ENCODE results near the gene CRACDL. TPM values are rescaled to one million over a fixed set of nuclear protein-coding genes. Genes with fewer than 3 reads are reported as not detected.

CRACDL gene
- total RNA-seq, 1 experiment from 2014 or later: not detected

- no peak for DNase-seq
- Histone ChIP-seq H3K9me3 (no peaks in the 10 kb centered on the region), H3K27me3 (peaks cover 3% of the 10 kb centered on the region; the same call in 1 of the 2 replicates)
Observed at GRCh38 chr2:98827625-98828368, 108.2 kb downstream of the CRACDL start.

GRCh38 chr2:98826856-98827255, 109.2 kb downstream of the CRACDL start:
- H3K27me3 ChIP-seq: peaks cover 4% of the 10 kb centered on the region; the same call in 1 of the 2 replicates
- H3K9me3 ChIP-seq: no peaks in the 10 kb centered on the region
- no peak for DNase-seq

More at GRCh38 chr2:98827625-98828368, 108.2 kb downstream of the CRACDL start:
- no peak overlapping the region for H3K4me3 ChIP-seq
- no peaks in the 10 kb centered on the region for H3K36me3 ChIP-seq

GRCh38 chr2:98825858-98826257, 110.2 kb downstream of the CRACDL start:
- no peak for DNase-seq
- Histone ChIP-seq H3K4me3 (no peak overlapping the region), H3K36me3 (no peaks in the 10 kb centered on the region), H3K27me3 (peaks cover 4% of the 10 kb centered on the region; the same call in 1 of the 2 replicates), H3K9me3 (no peaks in the 10 kb centered on the region)

More at GRCh38 chr2:98826856-98827255, 109.2 kb downstream of the CRACDL start:
- no peaks in the 10 kb centered on the region for H3K36me3 ChIP-seq
- no peak overlapping the region for H3K4me3 ChIP-seq

- H3K36me3 ChIP-seq: no peaks in the 10 kb centered on the region
- no peak for DNase-seq
- H3K4me3 ChIP-seq: no peak overlapping the region
- no peaks in the 10 kb centered on the region for H3K9me3 ChIP-seq
- H3K27me3 ChIP-seq: peaks cover 4% of the 10 kb centered on the region; the same call in 1 of the 2 replicates
Observed at GRCh38 chr2:98825404-98825803, 110.6 kb downstream of the CRACDL start.

- H3K27me3 ChIP-seq: peaks cover 4% of the 10 kb centered on the region; the same call in 1 of the 2 replicates
- H3K4me3 ChIP-seq: no peak overlapping the region
- no peaks in the 10 kb centered on the region for H3K36me3 ChIP-seq
- no peaks in the 10 kb centered on the region for H3K9me3 ChIP-seq
- DNase-seq: no peak
Observed at GRCh38 chr2:98825020-98825350, 111.0 kb downstream of the CRACDL start.

- H3K27me3 ChIP-seq: peaks cover 4% of the 10 kb centered on the region; the same call in 1 of the 2 replicates
- H3K4me3 ChIP-seq: no peak overlapping the region
- H3K36me3 ChIP-seq: no peaks in the 10 kb centered on the region
- DNase-seq: no peak
- no peaks in the 10 kb centered on the region for H3K9me3 ChIP-seq
Observed at GRCh38 chr2:98824256-98825019, 111.6 kb downstream of the CRACDL start.

GRCh38 chr2:98823196-98824170, 112.5 kb downstream of the CRACDL start:
- Histone ChIP-seq H3K9me3 (no peaks in the 10 kb centered on the region), H3K36me3 (no peaks in the 10 kb centered on the region), H3K4me3 (no peak overlapping the region), H3K27me3 (peaks cover 4% of the 10 kb centered on the region; the same call in 1 of the 2 replicates)
- DNase-seq: no peak

GRCh38 chr2:98822301-98823164, 113.5 kb downstream of the CRACDL start:
- Histone ChIP-seq H3K4me3 (no peak overlapping the region), H3K27me3 (peaks cover 4% of the 10 kb centered on the region; the same call in 1 of the 2 replicates), H3K9me3 (no peaks in the 10 kb centered on the region), H3K36me3 (no peaks in the 10 kb centered on the region)
- DNase-seq: no peak

GRCh38 chr2:98821629-98822135, 114.3 kb downstream of the CRACDL start:
- DNase-seq: no peak
- peaks cover 4% of the 10 kb centered on the region; the same call in 1 of the 2 replicates for H3K27me3 ChIP-seq
- no peak overlapping the region for H3K4me3 ChIP-seq
- no peaks in the 10 kb centered on the region for H3K9me3 ChIP-seq
- no peaks in the 10 kb centered on the region for H3K36me3 ChIP-seq

- peaks cover 4% of the 10 kb centered on the region for H3K27me3 ChIP-seq
- no peak overlapping the region for H3K4me3 ChIP-seq
- no peak for DNase-seq
- no peaks in the 10 kb centered on the region for H3K36me3 ChIP-seq
- H3K9me3 ChIP-seq: no peaks in the 10 kb centered on the region
Observed at GRCh38 chr2:98819231-98819766, 116.7 kb downstream of the CRACDL start.

- Histone ChIP-seq H3K9me3 (no peaks in the 10 kb centered on the region), H3K27me3 (peaks cover 4% of the 10 kb centered on the region), H3K4me3 (no peak overlapping the region), H3K36me3 (no peaks in the 10 kb centered on the region)
- no peak for DNase-seq
Observed at GRCh38 chr2:98818164-98818563, 117.9 kb downstream of the CRACDL start.

GRCh38 chr2:98816281-98816680, 119.7 kb downstream of the CRACDL start:
- no peak overlapping the region for H3K4me3 ChIP-seq
- peaks cover 3% of the 10 kb centered on the region; the same call in 1 of the 2 replicates for H3K9me3 ChIP-seq
- no peaks in the 10 kb centered on the region for H3K36me3 ChIP-seq
- no peak for DNase-seq
- no peaks in the 10 kb centered on the region; the same call in none of the 2 replicates for H3K27me3 ChIP-seq

GRCh38 chr2:98815795-98816194, 120.2 kb downstream of the CRACDL start:
- H3K27me3 ChIP-seq: no peaks in the 10 kb centered on the region; the same call in none of the 2 replicates
- no peak for DNase-seq
- H3K36me3 ChIP-seq: no peaks in the 10 kb centered on the region
- H3K9me3 ChIP-seq: peaks cover 3% of the 10 kb centered on the region; the same call in 1 of the 2 replicates
- no peak overlapping the region for H3K4me3 ChIP-seq

GRCh38 chr2:98811766-98812165, 124.3 kb downstream of the CRACDL start:
- H3K27me3 ChIP-seq: no peaks in the 10 kb centered on the region; the same call in none of the 2 replicates
- H3K36me3 ChIP-seq: no peaks in the 10 kb centered on the region
- H3K9me3 ChIP-seq: peaks cover 3% of the 10 kb centered on the region; the same call in 1 of the 2 replicates
- no peak for DNase-seq
- H3K4me3 ChIP-seq: no peak overlapping the region

- Histone ChIP-seq H3K27me3 (no peaks in the 10 kb centered on the region; the same call in none of the 2 replicates), H3K4me3 (no peak overlapping the region), H3K36me3 (no peaks in the 10 kb centered on the region), H3K9me3 (peaks cover 3% of the 10 kb centered on the region; the same call in 1 of the 2 replicates)
- DNase-seq: no peak
Observed at GRCh38 chr2:98810588-98810928, 125.5 kb downstream of the CRACDL start.
